GM13977 (cell line): ENCODE data around the gene NPAS3.

ENCODE experiments used
- DNase-seq: peaks from one replicate; pipeline ENCODE4 v3.0.0; 2012; ENCODE audit warnings: low spot score
- in situ Hi-C: fragments of 300-500 bp; cut with MboI; formaldehyde crosslinking; loops from one replicate; pipeline ENCODE4 v1.12.0; 2022; ENCODE audit warnings: low sequenced_read_pairs, low pct_unique_long_range_greater_than_20kb, mixed read lengths, inconsistent platforms; ENCODE audit not compliant: unreplicated experiment
- TF ChIP-seq, protein P1 (sequence below): IDR thresholded peaks from 2 replicates; pipeline ENCODE4 v1.5.1; 2012; ENCODE audit warnings: mild to moderate bottlenecking, control low read depth; ENCODE audit not compliant: insufficient read depth; ENCODE audit errors: extremely low read depth, missing control alignments

Gene NPAS3

DNA sequence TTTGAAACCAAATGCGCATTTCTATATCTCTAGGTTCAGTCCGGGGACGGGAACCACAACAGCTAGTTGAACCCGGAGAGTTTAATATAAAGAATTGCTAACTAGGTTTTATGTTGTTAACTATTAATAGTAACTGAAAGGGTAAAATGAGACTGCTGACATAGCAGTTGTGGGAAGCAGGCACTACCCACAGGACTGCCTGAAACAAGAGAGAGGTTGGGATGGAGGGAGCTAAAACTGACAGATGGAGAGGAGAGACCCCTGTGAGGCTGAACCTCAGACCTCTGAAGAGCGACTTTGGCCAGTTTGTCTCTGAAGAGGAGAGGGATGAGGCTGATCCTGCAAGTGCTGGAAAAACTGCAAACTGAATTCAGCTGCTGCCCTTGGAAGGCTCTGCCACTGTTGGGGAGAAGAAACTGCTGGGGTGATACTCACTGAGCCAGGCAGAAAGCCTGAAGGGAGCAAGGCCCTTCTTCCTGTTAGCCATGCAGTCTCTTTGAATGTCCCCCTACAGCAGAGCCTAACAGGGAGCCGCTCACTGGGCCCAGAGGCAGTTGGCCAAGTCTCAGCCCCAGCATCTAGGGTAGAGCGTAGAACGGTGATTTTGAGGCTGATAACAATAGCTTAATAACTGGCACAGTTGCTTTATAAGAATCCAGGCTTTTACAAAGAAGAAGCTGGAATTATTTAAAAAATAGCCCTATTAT, 172.2 kb downstream of the NPAS3 start:
- TF ChIP-seq, protein P1, sequence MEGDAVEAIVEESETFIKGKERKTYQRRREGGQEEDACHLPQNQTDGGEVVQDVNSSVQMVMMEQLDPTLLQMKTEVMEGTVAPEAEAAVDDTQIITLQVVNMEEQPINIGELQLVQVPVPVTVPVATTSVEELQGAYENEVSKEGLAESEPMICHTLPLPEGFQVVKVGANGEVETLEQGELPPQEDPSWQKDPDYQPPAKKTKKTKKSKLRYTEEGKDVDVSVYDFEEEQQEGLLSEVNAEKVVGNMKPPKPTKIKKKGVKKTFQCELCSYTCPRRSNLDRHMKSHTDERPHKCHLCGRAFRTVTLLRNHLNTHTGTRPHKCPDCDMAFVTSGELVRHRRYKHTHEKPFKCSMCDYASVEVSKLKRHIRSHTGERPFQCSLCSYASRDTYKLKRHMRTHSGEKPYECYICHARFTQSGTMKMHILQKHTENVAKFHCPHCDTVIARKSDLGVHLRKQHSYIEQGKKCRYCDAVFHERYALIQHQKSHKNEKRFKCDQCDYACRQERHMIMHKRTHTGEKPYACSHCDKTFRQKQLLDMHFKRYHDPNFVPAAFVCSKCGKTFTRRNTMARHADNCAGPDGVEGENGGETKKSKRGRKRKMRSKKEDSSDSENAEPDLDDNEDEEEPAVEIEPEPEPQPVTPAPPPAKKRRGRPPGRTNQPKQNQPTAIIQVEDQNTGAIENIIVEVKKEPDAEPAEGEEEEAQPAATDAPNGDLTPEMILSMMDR, result no peak
- no peak for DNase-seq
- in situ Hi-C loops, result no loop called here

DNA sequence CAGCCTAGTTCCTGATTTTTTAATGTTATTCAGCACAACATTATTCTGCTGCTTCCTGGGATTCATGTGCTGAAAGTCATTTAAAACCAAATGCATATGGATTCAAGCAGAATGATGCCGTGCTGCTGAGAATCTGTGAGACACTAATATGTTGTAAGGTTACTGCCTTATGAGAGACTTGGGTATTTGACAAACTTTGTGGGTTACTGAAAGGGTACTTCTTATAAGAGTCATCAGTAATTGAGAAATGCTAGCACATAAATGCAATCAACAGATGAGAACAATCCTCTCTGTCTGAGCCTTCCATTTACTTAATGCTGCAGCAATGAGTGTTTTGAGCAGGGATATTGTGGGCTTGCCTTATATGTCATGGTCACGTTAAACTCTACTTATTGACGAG, 175.7 kb downstream of the NPAS3 start:
- TF ChIP-seq, protein P1, result no peak
- in situ Hi-C loops, result no loop called here
- DNase-seq, result no peak

DNA sequence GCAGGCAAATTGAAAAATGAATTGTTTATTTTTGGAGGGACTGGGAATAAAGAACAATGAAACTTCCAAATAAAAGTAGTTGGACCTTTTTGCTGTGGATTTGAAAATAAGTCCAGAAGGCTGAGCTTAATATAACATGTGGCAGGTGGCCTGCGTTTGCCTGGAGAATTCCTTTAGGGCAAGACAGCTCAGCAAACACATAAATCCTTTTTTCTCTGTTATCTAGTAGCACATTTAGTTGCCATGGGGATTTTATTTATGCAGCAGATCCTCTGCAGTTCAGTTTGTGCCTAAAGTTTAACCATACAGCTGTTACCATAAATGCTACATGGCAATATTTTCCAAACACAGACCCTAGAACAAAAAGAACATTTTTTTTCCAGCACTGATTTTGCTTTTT, 180.0 kb downstream of the NPAS3 start:
- no peak for DNase-seq
- TF ChIP-seq, protein P1, result no peak
- in situ Hi-C loops, result no loop called here

GRCh38 chr14:33120341-33120740, 181.7 kb downstream of the NPAS3 start:
- in situ Hi-C loops, result no loop called here
- TF ChIP-seq, protein P1, result no peak
- no peak for DNase-seq

DNA sequence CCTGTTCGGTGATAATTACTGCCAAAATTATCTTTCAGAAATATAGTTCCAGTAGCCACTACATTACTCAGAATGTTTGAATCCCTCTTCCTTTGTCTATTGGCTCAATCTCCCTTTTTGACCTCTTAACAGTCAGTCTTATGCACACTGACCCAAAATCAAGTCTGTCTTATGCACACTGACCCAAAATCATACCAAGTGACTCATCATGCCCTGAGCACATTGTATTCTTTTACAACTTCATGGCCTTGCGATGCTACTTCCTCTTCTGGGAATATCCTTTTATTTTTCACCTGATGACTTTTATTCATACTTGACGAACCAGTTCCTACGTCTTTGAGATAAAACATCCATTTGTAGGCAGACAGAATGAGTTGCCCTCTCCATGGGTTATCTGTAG, 182.3 kb downstream of the NPAS3 start:
- DNase-seq, result no peak
- in situ Hi-C loops, result no loop called here

GRCh38 chr14:33123281-33123680, 184.6 kb downstream of the NPAS3 start:
- in situ Hi-C loops, result no loop called here
- DNase-seq, result no peak
- TF ChIP-seq, protein P1, result no peak

More for the DNA sequence above, 182.3 kb downstream of the NPAS3 start:
- TF ChIP-seq, protein P1, result no peak
